NCI-H1105 (cell line): ENCODE measurements around the gene LGALS14.
A peak's percentile ranks its signal among the peaks of the same experiment; 100 is the strongest.
"Not testable (repeated sequence)": the region's sequence is repeated elsewhere in the genome, so short reads cannot be mapped to it uniquely, and the experiment has no call there.

Experiments
- DNase-seq: peaks from one replicate; lab custom pipeline; 2025; lab: John Stamatoyannopoulos, UW

LGALS14 gene, protein sequence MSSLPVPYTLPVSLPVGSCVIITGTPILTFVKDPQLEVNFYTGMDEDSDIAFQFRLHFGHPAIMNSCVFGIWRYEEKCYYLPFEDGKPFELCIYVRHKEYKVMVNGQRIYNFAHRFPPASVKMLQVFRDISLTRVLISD

DNA sequence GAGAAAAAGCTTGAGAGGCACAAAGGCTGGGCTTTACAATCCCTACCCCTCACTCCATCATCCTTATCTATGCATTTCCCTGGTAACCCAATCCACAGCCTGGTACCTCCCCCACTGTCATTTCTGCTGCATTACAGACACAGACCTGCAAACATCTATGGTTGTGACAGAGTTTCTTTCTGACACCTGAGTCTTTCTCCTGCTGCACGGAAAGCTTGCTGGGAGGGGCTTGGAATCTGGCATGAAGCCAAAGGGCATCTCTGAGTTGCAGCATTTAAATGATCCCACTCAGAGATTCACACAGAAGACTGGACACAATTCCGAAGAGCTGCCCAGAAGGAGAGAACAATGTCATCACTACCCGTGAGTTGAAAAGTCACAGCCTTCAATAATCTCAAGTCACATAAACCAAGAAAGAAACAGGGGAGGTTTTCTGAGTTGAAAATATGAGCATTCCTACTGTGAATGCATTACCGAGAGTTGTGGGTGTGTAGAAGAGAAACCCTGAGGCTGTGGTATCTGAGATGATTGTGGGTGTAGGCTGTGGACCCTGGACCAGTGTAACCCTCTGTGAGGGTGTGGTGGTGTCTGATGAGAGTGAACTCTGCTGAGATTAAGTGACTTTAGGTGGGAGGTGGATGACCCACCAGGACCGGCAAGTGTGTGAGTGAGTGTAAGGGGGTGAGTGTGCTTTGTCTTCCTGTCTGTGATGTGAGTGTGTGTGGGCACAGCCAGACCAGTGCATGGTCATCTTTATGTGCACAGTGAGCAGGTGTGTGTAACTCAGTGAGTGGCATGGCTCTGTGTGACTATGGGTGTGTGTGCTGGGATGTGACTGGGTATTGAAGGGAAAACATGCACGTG is at the start of gene LGALS14:
Gene LGALS14 (plus strand): TSS at position 301 of the 864 bp plus-strand sequence. CDS start 48 bp downstream, at position 349.
- peak; percentile 4 for DNase-seq

DNA sequence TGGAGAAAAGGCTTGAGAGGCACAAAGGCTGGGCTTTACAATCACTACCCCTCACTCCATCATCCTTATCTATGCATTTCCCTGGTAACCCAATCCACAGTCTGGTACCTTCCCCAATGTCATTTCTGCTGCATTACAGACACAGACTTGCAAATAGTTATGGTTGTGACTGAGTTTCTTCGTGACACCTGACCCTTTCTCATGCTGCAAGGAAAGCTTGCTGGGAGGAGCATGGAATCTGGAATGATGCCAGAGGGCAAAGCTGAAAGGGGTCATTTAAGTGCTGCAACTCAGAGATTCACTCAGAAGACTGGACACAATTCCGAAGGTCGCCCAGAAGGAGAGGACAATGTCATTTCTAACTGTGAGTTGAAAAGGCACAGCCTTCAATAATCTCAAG is 48.7 kb upstream of the LGALS14 start, which contains the start of gene LGALS16:
Gene LGALS16 (plus strand): TSS at position 301 of the 400 bp plus-strand sequence. CDS start 49 bp downstream, at position 350.
- DNase-seq, result no peak

DNA sequence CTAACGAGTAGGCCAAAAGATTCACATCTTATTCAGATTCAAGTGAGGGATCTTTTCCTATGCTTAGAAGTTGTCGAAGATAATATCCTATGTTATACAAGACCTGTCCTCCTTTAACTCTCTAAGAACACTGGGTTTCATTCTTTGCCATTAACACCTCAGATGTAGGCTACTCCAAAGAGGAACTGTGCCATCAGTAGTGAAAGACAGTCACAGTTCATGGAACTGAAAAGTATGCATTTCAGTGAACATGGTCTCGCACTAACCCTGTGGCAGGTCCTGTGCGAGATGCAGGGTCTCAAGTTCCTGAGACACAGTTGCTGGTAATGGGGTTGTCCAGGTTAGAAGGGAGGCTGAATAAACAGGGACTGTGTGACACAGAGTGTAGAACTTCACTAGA is 44.5 kb upstream of the LGALS14 start:
- DNase-seq, result no peak

DNA sequence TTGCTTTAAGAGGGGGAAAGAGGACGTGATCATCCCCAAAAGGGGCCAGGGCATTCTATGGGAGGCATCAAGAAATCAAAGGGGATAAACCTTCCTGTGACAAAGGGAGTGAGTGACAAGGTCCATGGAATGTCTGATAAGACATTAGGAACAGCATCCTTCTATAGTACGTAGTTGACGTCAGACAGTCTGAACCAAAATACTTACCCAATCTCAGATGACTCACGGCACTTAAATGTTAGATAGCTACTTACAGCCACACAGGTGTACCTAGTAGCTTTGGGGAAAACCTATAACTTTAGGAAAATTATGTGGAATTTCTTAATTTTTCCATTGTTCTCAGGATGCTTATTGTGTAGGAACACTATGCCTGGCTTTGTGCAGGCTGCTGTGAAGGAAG is 43.6 kb upstream of the LGALS14 start:
- DNase-seq, result no peak

DNA sequence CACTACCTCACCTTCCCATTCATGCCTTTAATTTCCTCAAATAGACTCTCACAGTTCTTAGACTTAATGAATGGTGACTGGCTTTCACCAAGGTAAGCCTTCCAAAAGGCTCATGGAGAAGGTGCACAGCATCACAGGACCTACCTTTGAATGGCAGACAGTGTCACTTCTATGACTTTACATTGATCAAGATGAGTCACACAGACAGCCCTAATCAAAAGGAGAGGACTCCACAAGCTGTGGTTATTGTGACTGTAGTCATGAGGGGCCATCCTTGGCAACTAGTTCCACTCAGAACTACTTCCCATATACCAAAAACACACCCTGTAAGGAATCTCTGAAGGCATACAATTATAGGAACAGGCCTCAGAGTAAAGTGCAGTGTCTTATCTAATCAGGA is 42.7 kb upstream of the LGALS14 start:
- DNase-seq, result no peak

DNA sequence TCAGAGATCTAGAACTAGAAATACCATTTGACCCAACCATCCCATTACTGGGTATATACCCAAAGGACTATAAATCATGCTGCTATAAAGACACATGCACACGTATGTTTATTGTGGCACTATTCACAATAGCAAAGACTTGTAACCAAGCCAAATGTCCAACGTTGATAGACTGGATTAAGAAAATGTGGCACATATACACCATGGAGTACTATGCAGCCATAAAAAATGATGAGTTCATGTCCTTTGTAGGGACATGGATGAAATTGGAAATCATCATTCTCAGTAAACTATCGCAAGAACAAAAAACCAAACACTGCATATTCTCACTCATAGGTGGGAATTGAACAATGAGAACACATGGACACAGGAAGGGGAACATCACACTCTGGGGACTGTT is 34.4 kb upstream of the LGALS14 start:
- DNase-seq, result not testable (repeated sequence)

DNA sequence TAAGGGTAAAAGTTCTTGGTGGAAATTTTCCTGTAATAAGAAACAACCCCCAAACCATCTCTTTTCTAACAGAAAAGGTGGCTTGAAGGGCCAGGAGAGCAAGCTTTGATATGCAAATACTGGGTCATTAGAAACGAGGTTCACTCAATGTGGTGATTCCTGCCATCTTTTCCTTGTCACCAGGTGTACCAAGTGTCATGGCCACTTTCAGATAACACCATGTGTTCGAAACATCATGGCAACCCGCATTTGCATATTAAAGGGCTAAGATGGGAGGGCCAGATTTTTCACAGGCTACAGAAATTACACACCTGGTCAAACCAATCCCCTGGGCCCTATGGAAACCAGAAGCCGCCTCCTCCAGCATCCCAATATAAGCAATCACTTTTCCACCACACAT is 33.3 kb upstream of the LGALS14 start:
- no peak for DNase-seq

DNA sequence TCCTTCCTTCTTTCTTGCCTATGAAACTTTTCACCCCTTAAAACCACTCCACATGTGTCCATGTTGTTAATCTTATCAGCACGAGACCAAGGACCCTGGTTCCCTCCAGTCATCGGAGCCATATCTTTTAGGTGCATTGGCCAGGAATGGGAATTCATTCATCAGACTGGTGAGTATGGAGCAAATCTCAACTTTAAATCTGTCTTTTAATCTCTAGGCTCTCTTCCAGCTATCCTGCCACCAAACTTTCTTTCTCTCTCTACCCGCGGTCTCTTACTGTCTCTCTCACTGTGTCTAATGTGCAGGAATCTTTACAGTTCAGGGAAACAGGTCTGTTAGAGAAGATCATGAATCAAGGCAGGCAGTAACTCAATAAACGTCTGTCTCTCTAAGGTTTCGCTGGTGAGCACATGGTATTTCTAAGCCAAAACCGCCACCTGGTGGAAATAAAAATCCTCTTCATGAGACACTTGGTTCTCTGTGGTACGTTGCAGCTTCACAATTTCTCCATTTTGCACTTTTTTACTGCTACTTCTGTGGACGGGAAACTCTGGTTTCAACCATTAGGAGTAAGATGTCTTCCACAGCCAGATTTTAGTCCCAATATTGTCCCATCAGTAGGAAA is 32.4 kb upstream of the LGALS14 start:
- peak; percentile 29 for DNase-seq

DNA sequence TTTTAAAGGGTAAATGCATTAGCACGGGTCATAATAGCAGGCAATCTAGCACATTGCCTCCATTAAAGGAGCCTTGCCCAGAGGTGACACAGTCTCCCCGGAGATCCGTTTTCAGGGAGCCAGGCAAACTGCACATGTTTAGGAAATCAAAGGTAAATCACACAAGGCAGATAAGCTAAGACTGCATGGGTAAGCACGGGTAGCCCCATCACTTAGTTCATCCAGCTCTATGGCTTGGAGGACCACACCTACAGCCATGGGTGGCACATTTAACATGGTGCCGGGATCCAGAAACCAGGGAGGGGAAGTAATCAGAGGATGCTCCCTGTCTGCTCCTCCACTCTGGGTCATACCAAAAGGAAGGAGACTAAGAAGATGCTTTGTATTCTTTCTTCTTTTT is 31.8 kb upstream of the LGALS14 start:
- no peak for DNase-seq

DNA sequence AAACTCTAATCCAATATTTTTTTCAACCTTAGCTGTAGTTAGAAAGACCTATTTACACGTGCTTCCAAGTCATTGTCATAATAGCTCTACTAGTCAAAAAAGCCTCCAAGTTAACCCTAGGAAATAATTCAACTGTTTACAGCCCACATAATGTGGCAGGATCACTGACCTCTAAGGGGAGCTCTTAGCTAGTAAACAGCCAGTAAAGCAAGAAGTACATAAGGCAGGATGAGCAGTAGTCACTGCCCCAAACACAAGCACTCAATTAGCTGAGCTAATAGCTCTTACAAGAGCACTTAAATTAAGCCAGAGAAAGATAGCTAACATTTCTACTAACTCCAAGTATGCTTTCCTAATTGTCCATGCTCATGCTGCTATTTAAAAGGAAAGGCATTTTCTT is 30.4 kb upstream of the LGALS14 start:
- DNase-seq, result not testable (repeated sequence)

DNA sequence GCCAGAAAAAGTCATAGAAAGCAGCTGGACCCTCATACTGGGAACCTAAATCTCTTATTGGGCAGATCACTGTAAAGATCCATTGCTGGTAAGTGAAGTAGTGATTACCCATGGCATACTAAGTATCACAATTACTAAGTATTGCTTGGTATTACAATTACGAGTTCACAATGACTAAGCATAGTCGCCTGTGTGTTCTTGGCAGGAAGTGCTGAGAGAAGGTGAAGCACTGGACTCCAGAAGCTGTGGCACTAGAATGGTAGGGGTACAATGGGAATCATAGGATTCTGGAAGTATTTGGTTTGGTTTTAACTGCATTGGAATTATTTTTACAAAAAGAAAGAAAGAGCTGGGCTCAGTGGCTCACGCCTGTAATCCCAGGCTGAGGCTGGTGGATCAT is 28.3 kb upstream of the LGALS14 start:
- no peak for DNase-seq

DNA sequence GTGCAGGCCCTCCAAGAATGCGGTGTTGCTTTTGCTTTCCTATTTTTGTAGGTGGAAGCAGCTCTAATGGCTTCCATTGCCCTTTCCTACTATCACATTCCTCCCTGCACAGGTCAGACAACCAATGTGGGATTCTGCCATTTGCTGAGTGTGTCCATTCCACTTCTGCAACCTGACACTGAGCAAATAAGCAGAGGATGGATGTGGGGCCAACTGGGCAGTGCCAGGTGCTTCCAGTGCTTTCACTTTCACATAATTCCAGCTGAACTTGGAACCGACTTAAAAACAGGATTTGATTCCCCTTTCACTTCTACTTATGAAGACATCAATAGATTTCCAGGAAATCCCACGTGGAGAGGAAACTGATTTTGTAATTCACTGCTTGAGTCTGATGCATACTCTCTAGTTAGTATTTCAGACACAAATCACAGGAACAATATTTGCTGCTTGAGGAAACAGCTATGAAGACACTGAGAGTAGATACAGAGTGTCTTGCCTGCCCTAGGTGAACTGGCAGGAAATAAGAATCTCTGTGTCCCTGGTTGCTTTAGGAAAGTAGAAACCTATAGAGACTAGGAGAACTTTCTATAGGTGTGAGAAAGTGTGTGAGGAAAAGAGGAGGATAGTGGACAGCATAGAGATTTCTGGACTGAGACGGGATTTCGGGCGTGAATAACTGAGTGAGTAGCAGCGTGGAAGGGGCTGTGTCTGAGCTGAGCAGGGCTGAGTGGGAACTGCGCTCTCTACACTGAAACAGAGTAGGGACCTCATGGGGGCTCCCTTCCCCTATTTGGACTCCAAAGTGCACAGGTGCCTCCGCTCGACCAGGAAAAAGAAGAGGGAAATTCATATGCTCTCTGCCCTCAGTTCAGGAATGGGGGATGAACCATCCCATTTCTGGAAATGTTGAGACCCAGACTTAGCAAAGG is 26.1 kb upstream of the LGALS14 start:
- no peak for DNase-seq

DNA sequence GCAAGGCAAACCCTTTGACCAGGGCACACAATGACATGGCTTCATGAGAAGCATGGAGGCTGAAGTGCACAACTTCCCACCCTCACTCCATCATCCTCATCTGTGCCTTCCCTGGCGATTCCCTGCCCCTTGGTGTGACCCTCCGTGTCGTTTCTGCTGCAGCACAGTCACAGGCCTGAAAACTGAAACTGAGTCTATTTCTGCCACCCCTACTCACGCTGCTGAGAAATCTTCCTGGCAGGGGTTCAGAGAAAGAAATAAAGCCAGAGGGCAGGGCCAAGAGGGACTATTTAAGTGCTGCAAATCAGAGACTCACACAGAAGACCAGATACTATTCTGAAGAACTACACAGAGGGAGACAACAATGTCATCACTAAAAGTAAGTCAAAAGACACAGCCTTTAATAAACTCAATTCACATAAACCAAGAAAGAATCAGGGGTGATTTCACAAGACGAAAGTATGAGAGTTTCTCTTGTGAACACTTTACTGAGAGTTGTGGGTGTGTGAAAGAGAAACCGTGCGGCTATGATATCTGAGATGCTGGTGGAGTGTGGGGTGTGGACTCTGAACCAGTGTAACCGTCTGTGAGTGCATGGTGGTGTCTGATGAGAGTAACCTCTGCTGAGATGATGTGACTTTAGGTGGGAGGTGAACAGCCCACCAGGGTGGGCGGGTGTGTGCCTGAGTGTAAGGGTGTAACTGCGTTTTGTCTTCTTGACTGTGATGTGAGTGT is 25.1 kb upstream of the LGALS14 start:
- no peak for DNase-seq

DNA sequence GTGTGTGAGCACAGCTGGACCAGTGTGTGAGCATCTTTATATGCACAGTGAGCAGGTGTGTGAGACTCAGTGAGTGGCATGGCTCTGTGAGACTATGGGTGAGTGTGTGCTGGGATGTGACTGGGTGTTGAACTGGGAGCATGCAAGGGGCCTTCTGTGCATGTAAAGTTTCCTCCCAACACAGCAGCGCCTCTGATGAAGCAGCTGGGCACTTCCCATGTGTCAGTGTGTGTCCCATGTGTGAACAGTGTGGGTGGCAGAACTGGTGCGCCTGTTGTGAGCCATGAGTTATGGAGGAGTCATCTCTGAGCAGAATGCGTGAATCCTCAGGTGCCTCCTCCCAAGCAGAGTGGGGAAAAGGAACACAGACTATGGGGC is 24.5 kb upstream of the LGALS14 start:
- DNase-seq, result no peak

DNA sequence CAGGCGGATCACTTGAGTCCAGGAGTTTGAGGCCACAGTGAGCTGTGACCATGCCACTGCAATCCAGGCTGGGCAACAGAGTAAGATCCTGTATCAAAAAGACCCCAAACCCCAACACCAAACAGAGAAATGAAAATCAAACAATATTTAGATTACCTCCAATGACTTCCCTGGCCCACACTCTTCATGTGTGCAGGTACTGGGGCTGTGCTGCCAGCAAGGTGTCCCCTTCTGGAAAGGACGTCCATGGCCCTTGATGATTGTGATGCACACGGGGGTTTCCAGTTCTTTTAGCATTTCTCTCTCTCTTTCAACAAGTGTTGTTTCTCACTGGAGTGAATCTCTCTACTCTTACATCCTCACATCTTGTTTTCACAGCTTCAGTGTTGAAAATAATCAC is 23.7 kb upstream of the LGALS14 start:
- DNase-seq, result no peak

DNA sequence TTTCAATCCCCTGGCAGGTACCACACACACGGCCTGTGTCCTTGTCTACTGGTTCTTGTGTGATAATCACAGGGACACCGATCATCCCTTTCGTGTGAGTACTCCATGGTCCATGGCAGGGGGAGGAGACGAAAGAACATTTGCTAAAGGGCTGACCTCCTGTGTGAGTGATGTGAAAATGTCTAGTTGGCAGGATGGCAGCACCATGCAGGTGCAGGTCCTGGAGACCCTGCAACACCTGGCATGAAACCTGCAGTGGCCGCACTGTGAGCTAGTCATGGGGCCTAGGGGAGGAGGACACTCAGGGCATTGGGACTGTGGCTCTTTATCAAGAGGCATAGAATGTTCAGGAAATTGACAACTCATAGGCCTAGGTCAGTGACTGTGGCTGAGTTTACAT is 22.9 kb upstream of the LGALS14 start:
- DNase-seq, result no peak

DNA sequence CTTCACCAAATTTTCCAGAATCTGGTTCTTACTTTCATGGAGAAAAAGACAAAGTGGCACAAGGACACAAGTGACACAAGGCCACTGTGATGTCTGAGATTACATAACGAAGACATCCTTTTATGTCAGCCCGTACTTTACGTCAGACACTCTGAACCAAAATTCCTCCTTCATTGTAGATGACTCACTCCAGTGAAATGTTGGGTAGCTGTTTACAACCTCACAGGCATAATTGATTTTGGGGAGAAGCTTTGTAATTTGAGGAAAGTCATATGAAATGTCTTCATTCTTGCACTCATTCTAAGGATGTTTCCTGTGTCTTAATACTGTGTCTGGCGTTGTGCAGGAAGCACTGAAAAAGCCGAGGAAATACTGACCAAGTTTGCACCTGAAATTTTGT is 20.0 kb upstream of the LGALS14 start:
- no peak for DNase-seq

DNA sequence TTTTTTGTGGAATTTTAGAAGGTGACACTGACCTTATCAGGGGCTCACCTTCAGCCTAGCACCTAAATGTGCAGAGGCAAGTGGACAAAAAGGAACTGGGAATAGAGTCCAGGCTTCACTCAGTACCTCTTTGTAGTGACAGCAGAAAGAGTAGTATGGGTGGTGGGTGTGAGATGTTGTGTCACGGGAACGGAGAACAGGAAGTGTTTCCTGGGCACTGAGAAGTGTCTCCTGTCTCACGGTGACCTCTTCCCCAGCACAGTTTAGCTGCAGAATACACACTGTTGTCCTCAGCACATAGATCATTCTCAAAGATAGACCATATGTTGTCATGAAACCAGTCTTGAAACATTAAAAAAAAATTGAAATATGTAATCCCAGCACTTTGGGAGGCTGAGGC is 17.5 kb upstream of the LGALS14 start:
- no peak for DNase-seq

DNA sequence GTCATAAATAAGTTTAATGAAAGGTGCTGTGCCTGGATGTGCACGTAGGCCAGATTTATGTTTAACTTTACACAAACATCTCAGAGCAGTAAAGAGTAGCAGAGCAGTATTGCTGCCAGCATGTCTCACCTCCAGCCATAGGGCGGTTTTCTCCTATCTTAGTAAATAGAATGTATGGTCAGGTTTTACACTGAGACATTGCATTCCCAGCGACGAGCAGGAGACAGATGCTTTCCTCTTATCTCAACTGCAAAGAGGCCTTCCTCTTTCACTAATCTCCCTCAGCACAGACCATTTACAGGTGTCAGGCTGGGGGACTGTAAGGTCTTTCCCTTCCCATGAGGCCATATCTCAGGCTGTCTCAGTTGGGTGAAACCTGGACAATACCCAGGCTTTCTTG is 15.6 kb upstream of the LGALS14 start:
- DNase-seq, result not testable (repeated sequence)

DNA sequence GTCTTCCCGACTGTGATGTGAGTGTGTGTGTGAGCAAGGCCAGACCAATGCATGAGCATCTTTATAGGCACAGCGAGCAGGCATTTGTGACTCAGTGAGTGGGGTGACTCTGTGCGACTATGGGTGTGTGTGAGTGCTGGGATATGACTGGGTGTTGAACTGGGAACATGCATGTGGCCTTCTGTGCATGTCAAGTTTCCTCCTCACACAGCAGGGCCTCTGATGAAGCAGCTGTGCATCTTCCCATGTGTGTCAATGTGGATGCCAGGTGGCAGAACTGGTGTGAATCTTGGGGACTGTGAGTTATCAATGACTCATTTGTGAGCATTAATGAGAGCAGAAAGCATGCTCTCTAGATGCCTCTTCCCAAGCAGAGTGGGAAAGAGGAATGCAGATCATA is 12.1 kb upstream of the LGALS14 start:
- no peak for DNase-seq

DNA sequence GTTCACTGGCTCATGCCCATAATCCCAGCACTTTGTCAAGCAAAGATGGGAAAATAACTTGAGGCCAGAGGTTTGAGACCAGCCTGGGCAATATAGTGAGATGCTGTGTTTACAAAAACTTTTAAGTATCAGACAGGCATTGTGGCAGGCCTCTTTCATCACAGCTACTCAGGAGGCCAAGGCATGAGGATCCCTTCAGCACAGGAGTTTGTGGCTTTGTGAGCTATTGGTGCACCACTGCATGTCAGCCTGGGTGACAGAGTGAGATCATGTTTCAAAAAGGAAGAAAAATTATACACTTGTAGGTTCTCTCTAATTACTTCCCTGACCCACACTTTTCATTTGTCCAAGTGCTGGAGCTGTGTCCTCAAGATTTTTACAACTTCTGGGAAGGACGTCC is 11.5 kb upstream of the LGALS14 start:
- no peak for DNase-seq
